NB4 (cell line): ENCODE results near the gene PLCD1.

Source experiments
- DNase-seq: peaks from one replicate; pipeline ENCODE4 v3.0.0; 2010; ENCODE audit warnings: low read depth
- H3K4me3 ChIP-seq: one replicate; pipeline ENCODE4 v1.5.1; 2011; ENCODE audit warnings: mild to moderate bottlenecking, low read depth, low read length, moderate library complexity
- CTCF ChIP-seq: IDR thresholded peaks from one replicate; pipeline ENCODE4 v1.5.1; 2012; ENCODE audit warnings: low read depth, low read length
- MAX ChIP-seq: IDR thresholded peaks from 2 replicates; pipeline ENCODE4 v1.6.1; 2011; ENCODE audit warnings: low read depth, low read length
- MYC ChIP-seq: IDR thresholded peaks from 2 replicates; pipeline ENCODE4 v1.6.1; 2011; ENCODE audit warnings: low read depth, low read length
- POLR2A ChIP-seq: IDR thresholded peaks from 2 replicates; pipeline ENCODE4 v1.6.1; 2011; ENCODE audit warnings: mild to moderate bottlenecking; ENCODE audit not compliant: insufficient read length; ENCODE audit errors: extremely low read depth

Gene PLCD1

GRCh38 chr3:37997791-37998370 lies 31.6 kb downstream of the PLCD1 start:
- no peak for TF ChIP-seq CTCF
- no peak for TF ChIP-seq MYC
- no peak for TF ChIP-seq MAX
- no peak for TF ChIP-seq POLR2A
- no peak overlapping the region for H3K4me3 ChIP-seq
- DNase-seq = no peak

- H3K4me3 ChIP-seq = no peak overlapping the region
- TF ChIP-seq CTCF = no peak
- TF ChIP-seq MYC = no peak
- DNase-seq = no peak
These were observed 32.1 kb downstream of the PLCD1 start for GRCh38 chr3:37997342-37997741.

DNA sequence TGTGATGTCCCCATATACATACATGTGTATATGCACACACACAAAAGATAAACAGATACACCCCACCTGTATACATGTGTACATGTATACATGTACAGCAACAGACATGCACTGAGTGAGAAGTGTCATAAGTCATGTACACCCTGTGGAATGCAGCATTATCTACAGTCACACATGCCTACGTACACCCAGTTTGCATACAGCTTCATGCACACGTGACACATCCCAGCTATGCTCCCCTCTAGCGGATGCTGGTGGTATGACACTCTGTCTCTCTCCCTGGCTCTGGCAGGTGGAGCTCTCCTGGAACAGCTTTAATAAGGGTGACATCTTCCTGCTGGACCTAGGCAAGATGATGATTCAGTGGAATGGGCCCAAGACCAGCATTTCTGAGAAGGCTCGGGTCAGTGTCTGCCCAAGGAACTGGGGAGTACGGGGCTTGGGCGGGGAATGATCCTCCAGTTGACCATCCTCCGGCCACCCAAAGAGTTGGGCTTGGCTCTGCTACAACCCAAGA lies 32.6 kb downstream of the PLCD1 start:
- DNase-seq = peak; percentile 82

GRCh38 chr3:37995652-37996641 lies 33.5 kb downstream of the PLCD1 start:
- no peak for DNase-seq
- H3K4me3 ChIP-seq = peak overlapping the region; percentile 72
- no peak for TF ChIP-seq MAX
- TF ChIP-seq POLR2A = no peak
- no peak for TF ChIP-seq MYC
- TF ChIP-seq CTCF = no peak

More for the DNA sequence above, 32.6 kb downstream of the PLCD1 start:
- no peak overlapping the region for H3K4me3 ChIP-seq
- peak; percentile 97 for TF ChIP-seq MYC
- peak; percentile 87 for TF ChIP-seq CTCF
- peak; percentile 99 for TF ChIP-seq MAX
- TF ChIP-seq POLR2A = no peak

GRCh38 chr3:37994639-37994972 lies 34.8 kb downstream of the PLCD1 start:
- no peak for DNase-seq
- TF ChIP-seq MYC (no peak), POLR2A (no peak), CTCF (no peak), MAX (no peak)
- peak overlapping the region; percentile 72 for H3K4me3 ChIP-seq
